Thyroid gland (tissue), 4 donors: ENCODE measurements around the gene SPATA24. TPM values are rescaled to one million over a fixed set of nuclear protein-coding genes. Genes with fewer than 3 reads are reported as not detected.
"Not testable (repeated sequence)": the region's sequence is repeated elsewhere in the genome, so short reads cannot be mapped to it uniquely, and the experiment has no call there.

Experiments used
- DNase-seq, 2 donors: peaks; one replicate each; pipeline ENCODE4 v3.0.0-alpha.2; 2019
- H3K27ac ChIP-seq, 3 donors: fragments of 200-600 bp; sonication (generic); 1 replicate in 2 of 3; 2 replicates in 1 of 3; pipeline ENCODE4 v1.5.1; 2016 to 2019; ENCODE audit warnings: mild to moderate bottlenecking in 1 of 3, moderate library complexity in 1 of 3
- H3K27me3 ChIP-seq: fragments of 200-600 bp; sonication (generic); one replicate; pipeline ENCODE4 v1.5.1; 2019
- H3K36me3 ChIP-seq, 2 donors: fragments of 200-600 bp; sonication (generic); one replicate each; pipeline ENCODE4 v1.5.1; 2016 to 2019
- H3K4me1 ChIP-seq, 2 donors: fragments of 200-600 bp; sonication (generic); one replicate each; pipeline ENCODE4 v1.5.1; 2017 to 2019
- H3K4me3 ChIP-seq, 3 donors: fragments of 200-600 bp; sonication (generic); replicated peaks in 1 of 3; 1 replicate in 2 of 3; 2 replicates in 1 of 3; pipeline ENCODE4 v1.5.1; 2016; ENCODE audit warnings: mild to moderate bottlenecking in 1 of 3
- H3K9me3 ChIP-seq: fragments of 200-600 bp; sonication (generic); one replicate; pipeline ENCODE4 v1.5.1; 2017
- CTCF ChIP-seq, 6 experiments: fragments of 200-600 bp in 3 of 6; fragments of 450-650 bp in 3 of 6; sonication (generic) in 3 of 6; IDR thresholded peaks; one replicate each; pipeline ENCODE4 v1.5.1; 2016 to 2019; ENCODE audit warnings: antibody characterized with exemption in 6 of 6, mild to moderate bottlenecking in 2 of 6, inconsistent platforms in 1 of 6, moderate library complexity in 1 of 6
- POLR2A ChIP-seq, 2 donors: fragments of 450-650 bp; IDR thresholded peaks; one replicate each; pipeline ENCODE4 v1.6.1; 2017; ENCODE audit warnings: antibody characterized with exemption in 2 of 2, mild to moderate bottlenecking in 2 of 2, moderate library complexity in 1 of 2
- WGBS, 2 donors: methylation state at CpG; one replicate each; pipeline ENCODE4 v1.1.5; 2017; 5-methylcytosine and 5-hydroxymethylcytosine counted together
- intact Hi-C: fragments of 100-400 bp; cut with DNase I; formaldehyde crosslinking; loops from one replicate; pipeline ENCODE4 v1.15.1; 2023
- total RNA-seq, 4 donors: library from RNA; depleted of rRNA; stranded (reverse); fragments of >200 nt; gene quantifications; one replicate each; pipeline ENCODE4 v1.2.3, GENCODE V29; 2016

SPATA24 gene
- total RNA-seq, 4 donors from 2014 or later: 6.5 to 14.2 (median 7.3) TPM

GRCh38 chr5:139413153-139413552, 9.3 kb upstream of the SPATA24 start:
- Histone ChIP-seq H3K4me3 (no peak overlapping the region), H3K4me1 (peaks cover 20 to 30% of the 10 kb centered on the region in 2 donors), H3K9me3 (no peaks in the 10 kb centered on the region), H3K27me3 (no peaks in the 10 kb centered on the region), H3K36me3 (no peaks in the 10 kb centered on the region), H3K27ac (no peak overlapping the region)
- 94 to 98% methylated on average over 6 of the region's 6 CpGs for WGBS, 2 donors
- TF ChIP-seq CTCF (IDR thresholded peaks at IDR 0.05) (no peak), POLR2A (IDR thresholded peaks at IDR 0.05) (no peak)
- no peak for DNase-seq
- intact Hi-C loops: no loop called here

DNA sequence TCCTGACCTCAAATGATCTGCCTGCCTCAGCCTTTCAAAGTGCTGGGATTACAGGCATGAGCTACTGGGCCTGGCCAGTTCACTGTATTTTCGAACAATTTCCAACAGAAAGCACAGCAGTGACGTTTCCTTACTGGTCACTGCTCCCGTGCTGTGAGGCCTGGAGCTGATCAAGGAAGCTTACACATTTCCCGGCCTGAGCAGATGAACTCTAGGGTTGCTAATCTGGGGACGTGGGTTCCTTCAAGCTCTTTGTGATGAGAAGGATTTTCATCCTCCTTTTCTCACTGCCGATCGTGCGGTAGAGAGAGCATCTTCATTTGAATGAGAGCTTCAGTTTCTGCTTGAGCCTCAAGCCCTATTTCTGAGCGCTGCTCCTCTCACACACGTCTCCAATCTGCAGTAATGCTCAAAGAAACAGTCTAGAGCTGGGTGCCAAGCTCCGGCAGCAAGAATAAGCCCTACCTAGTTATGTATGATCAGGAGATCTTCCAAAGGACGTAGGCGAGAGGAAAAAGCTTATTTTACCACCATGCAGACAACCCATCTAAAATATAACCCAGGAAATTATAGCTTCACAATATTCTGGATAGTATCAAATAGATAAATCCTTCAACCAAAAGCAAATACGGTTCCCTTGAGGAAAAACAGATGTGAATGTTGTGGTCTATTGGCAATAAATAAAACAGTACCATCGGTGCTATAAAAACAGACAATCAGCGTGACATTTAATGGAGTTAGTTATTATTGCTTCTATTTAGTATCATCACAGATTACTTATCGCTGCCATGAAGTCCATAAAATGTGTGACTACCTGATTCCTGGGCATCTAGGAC, 7.3 kb upstream of the SPATA24 start:
- Histone ChIP-seq H3K4me3 (no peak overlapping the region), H3K36me3 (no peaks in the 10 kb centered on the region), H3K4me1 (peaks cover 4 to 14% of the 10 kb centered on the region in 2 donors), H3K27me3 (no peaks in the 10 kb centered on the region), H3K9me3 (no peaks in the 10 kb centered on the region), H3K27ac (no peak overlapping the region)
- TF ChIP-seq CTCF (IDR thresholded peaks at IDR 0.05): no peak
- TF ChIP-seq POLR2A (IDR thresholded peaks at IDR 0.05): no peak
- DNase-seq: no peak
- intact Hi-C loops: no loop called here
- WGBS, 2 donors: 89 to 91% methylated on average over 17 of the region's 17 CpGs

DNA sequence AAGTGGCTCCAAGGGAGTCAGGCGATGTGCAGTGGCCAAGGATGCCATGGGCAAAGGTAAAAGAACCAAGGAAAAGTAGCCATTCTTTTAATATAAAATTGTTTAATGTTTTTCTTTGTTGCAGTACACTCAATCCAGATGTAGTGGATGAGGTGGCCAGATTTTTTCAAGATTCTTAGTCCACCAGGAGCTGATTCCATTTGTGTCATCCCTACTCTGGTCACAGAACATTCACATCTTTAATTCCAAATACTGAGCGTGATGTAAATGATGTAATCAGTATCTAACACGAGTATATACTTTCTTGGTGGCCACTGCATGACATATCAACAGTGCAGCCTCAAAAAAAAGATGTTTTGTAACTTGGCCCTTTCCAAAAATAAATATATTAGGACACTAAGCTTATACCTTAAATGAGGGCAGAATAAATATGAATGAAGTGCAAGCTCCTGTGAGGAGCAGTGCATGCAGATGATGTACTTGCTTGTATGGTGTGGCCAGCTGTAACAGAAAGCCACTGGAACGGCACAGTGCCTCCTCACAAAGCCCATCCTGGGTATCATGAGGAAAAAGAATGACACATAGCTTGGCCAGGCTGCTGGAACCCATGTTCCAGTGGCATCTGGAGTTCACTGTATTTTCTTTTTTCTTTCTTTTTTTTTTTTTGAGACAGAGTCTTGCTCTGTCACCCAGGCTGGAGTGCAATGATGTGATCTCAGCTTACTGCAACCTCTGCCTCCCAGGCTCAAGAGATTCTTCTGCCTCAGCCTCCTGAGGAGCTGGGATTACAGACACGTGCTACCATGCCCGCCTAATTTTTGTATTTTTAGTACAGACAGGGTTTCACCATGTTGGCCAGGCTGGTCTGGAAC, 6.5 kb upstream of the SPATA24 start:
- Histone ChIP-seq H3K36me3 (no peaks in the 10 kb centered on the region), H3K27me3 (no peaks in the 10 kb centered on the region), H3K27ac (no peak overlapping the region), H3K9me3 (no peaks in the 10 kb centered on the region), H3K4me3 (no peak overlapping the region), H3K4me1 (peaks cover 0 to 5% of the 10 kb centered on the region in 2 donors)
- no peak for DNase-seq
- no peak for TF ChIP-seq POLR2A (IDR thresholded peaks at IDR 0.05)
- TF ChIP-seq CTCF (IDR thresholded peaks at IDR 0.05): no peak
- intact Hi-C loops: no loop called here
- 65 to 87% methylated on average over 6 of the region's 6 CpGs for WGBS, 2 donors

DNA sequence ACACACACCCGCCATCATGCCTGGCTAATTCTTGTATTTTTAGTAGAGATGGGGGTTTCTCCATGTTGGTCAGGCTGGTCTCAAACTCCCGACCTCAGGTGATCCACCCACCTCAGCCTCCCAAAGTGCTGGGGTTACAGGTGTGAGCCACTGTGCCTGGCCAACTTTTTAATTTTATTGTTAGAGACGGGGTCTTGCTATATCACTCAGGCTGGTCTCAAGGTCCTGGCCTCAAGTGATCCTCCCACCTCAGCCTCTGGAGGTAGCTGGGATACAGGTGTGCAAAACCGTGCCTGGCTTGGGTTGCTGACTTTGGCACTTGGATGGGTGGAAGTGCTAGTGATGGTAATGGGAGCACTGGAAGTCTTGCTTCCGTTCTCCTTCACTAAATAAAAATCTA, 5.2 kb upstream of the SPATA24 start:
- H3K27me3 ChIP-seq, H3K9me3 ChIP-seq, H3K36me3 ChIP-seq, H3K4me3 ChIP-seq, DNase-seq, intact Hi-C loops, H3K27ac ChIP-seq, H3K4me1 ChIP-seq: not testable (repeated sequence)
- 92 to 95% methylated on average over 5 of the region's 5 CpGs for WGBS, 2 donors

GRCh38 chr5:139408191-139408590, 4.3 kb upstream of the SPATA24 start:
- Histone ChIP-seq H3K4me1 (peaks cover 3 to 9% of the 10 kb centered on the region in 2 donors), H3K27me3 (no peaks in the 10 kb centered on the region), H3K9me3 (no peaks in the 10 kb centered on the region), H3K36me3 (no peaks in the 10 kb centered on the region), H3K4me3 (no peak overlapping the region), H3K27ac (no peak overlapping the region)
- DNase-seq: no peak
- TF ChIP-seq CTCF (IDR thresholded peaks at IDR 0.05) (no peak), POLR2A (IDR thresholded peaks at IDR 0.05) (no peak)
- WGBS, 2 donors: 92 to 96% methylated on average over 7 of the region's 7 CpGs
- intact Hi-C loops: no loop called here
